Spleen (tissue), 7 donors: ENCODE measurements around the gene FAM241A.

Source experiments
- POLR2A ChIP-seq, 3 donors: fragments of 450-650 bp; IDR thresholded peaks; one replicate each; pipeline ENCODE4 v1.5.1; 2017; ENCODE audit warnings: antibody characterized with exemption in 3 of 3, mild to moderate bottlenecking in 1 of 3
- TF ChIP-seq, protein P1 (sequence below), 11 experiments: fragments of 200-600 bp in 7 of 11; fragments of 450-650 bp in 4 of 11; sonication (generic) in 4 of 11; IDR thresholded peaks in 8 of 11; conservative IDR thresholded peaks in 3 of 11; 1 replicate in 7 of 11; 2 replicates in 4 of 11; pipeline versions ENCODE4 v1.4.0 to v1.8.0; 2016 to 2021; ENCODE audit warnings: antibody characterized with exemption in 11 of 11, inconsistent platforms in 4 of 11, mild to moderate bottlenecking in 1 of 11
- donor health status: DM: no; HTN: no; CAD: no; lungs with moderate emphysema.
- donor health status: DM: no; HTN: no; CAD: no.
- donor health status: DM: no; HTN: no; CAD: no.

DNA sequence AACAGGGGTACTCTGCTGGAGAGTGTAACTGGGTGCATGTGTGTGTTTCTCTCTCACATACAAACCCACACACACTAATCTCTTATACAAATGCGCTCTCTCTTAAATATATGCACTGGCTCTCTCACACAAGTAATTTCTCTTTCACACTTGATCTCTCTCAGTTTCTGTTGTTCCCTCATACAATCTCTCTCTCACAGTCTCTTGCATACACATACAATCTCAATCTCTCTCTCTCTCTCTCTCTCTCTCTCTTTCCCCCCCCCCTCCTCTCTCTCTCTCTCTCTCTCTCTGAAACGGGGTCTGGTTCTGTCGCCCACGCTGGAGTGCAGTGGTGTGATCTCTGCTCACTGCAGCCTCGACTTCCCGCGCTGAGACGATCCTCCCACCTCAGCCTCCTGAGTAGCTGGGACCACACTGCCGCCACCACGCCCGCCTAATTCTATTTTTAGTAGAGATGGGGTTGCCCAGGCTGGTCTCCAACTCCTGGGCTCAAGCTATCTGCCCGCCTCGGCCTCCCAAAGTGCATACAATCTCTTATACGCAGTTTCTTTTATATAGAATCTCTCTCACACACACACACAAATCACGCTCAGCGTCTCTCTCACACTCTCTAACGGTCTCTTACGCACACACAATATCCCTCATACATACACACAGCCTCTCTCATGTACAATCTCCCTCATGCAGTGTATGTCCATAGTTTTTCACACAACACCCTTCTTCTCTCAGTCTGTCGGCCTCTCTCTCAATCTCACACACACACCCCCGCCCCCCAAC lies 518 bp upstream of the FAM241A start:
- TF ChIP-seq POLR2A (IDR thresholded peaks at IDR 0.05) = no peak
- TF ChIP-seq, protein P1, sequence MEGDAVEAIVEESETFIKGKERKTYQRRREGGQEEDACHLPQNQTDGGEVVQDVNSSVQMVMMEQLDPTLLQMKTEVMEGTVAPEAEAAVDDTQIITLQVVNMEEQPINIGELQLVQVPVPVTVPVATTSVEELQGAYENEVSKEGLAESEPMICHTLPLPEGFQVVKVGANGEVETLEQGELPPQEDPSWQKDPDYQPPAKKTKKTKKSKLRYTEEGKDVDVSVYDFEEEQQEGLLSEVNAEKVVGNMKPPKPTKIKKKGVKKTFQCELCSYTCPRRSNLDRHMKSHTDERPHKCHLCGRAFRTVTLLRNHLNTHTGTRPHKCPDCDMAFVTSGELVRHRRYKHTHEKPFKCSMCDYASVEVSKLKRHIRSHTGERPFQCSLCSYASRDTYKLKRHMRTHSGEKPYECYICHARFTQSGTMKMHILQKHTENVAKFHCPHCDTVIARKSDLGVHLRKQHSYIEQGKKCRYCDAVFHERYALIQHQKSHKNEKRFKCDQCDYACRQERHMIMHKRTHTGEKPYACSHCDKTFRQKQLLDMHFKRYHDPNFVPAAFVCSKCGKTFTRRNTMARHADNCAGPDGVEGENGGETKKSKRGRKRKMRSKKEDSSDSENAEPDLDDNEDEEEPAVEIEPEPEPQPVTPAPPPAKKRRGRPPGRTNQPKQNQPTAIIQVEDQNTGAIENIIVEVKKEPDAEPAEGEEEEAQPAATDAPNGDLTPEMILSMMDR (IDR thresholded peaks at IDR 0.05 in 8 of 11, conservative IDR thresholded peaks at IDR 0.05 in 3 of 11) = no peak
